Astrocyte (in vitro differentiated cells and primary cell): ENCODE measurements around the gene SDK1.

Source experiments
- CTCF ChIP-seq: IDR thresholded peaks from 2 replicates; pipeline ENCODE4 v1.5.1; 2011; ENCODE audit warnings: low read depth, mild to moderate bottlenecking, inconsistent platforms, low read length, moderate library complexity; ENCODE audit not compliant: insufficient read depth
- EZH2 ChIP-seq: IDR thresholded peaks from 2 replicates; pipeline ENCODE4 v1.6.1; 2012; ENCODE audit warnings: mild to moderate bottlenecking, low read length, inconsistent platforms; ENCODE audit not compliant: insufficient read depth

DNA sequence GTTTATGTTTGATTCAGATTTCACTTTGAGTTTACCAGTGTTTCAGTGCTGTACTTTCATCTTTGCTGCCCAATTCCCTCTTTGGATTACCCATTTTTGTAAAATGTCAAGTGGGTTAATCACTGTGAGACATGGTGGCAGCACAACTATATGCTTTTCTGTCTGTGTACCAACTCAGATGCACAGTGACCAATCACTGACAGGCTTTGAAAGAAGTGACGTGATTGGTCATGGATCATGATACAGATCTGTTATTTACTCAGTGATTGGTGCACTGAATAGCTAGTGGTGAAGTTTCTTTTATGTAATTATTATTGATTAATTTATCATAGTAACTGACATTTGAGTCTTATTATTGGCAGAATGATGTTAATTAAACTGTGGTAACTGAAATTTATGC lies 126.9 kb downstream of the SDK1 start:
- TF ChIP-seq CTCF (no peak), EZH2 (no peak)
